Fibroblast of lung (primary cell): ENCODE results near the gene SNIP1. TPM values are rescaled to one million over a fixed set of nuclear protein-coding genes. Genes with fewer than 3 reads are reported as not detected.

ENCODE experiments used
- polyA plus RNA-seq, 2 donors: library from polyadenylated mRNA; depleted of rRNA in 1 of 2; stranded (reverse) in 1 of 2; unstranded in 1 of 2; fragments of >200 nt; gene quantifications; 2 replicates each; pipeline ENCODE4 v1.2.1, GENCODE V29; 2011 to 2012; ENCODE audit warnings: missing spikeins in 1 of 2
- total RNA-seq: library from RNA; depleted of rRNA; stranded (reverse); fragments of >200 nt; gene quantifications from 2 replicates; pipeline ENCODE4 v1.2.1, GENCODE V29; 2014

Gene SNIP1
- total and polyA plus RNA-seq, 2 donors (not counting 1 experiment from before 2014, with no cell fraction given): 8.2 to 10.9 TPM

Other genes starting within 250 kb of the SNIP1 start
- gene ZC3H12A, start 79.7 kb downstream of the SNIP1 start, total RNA-seq: 6.7 and 7.8 TPM in 2 replicates
- gene ZC3H12A, start 79.7 kb downstream of the SNIP1 start, polyA plus RNA-seq: 4.8 and 4.9 TPM in 2 replicates
- 47.5 and 56.0 TPM in 2 replicates for gene MEAF6, start 39.5 kb downstream of the SNIP1 start, total RNA-seq
- gene MEAF6, start 39.5 kb downstream of the SNIP1 start, polyA plus RNA-seq: 49.4 and 76.4 TPM in 2 replicates
- gene DNALI1, start 2.6 kb upstream of the SNIP1 start, total RNA-seq: 3.6 and 5.0 TPM in 2 replicates
- gene DNALI1, start 2.6 kb upstream of the SNIP1 start, polyA plus RNA-seq: 8.3 and 13.4 TPM in 2 replicates
- gene GNL2, start 41.6 kb upstream of the SNIP1 start, total RNA-seq: 56.0 and 73.3 TPM in 2 replicates
- 50.0 and 58.7 TPM in 2 replicates for gene GNL2, start 41.6 kb upstream of the SNIP1 start, polyA plus RNA-seq
- 0.26 and 0.50 TPM in 2 replicates for gene RSPO1, start 80.6 kb upstream of the SNIP1 start, total RNA-seq
- gene RSPO1, start 80.6 kb upstream of the SNIP1 start, polyA plus RNA-seq: 0.08 and 0.15 TPM in 2 replicates
- 0.26 and 3.8 TPM in 2 replicates for gene CDCA8, start 138.2 kb upstream of the SNIP1 start, total RNA-seq
- 9.5 and 47.5 TPM in 2 replicates for gene CDCA8, start 138.2 kb upstream of the SNIP1 start, polyA plus RNA-seq
- under 0.01 TPM in 2 replicates for gene EPHA10, start 210.8 kb upstream of the SNIP1 start, total RNA-seq
- not detected in 2 replicates for gene EPHA10, start 210.8 kb upstream of the SNIP1 start, polyA plus RNA-seq
- gene MANEAL, start 239.6 kb upstream of the SNIP1 start, total RNA-seq: 0.26 and 0.50 TPM in 2 replicates
- 0.44 and 0.79 TPM in 2 replicates for gene MANEAL, start 239.6 kb upstream of the SNIP1 start, polyA plus RNA-seq